GM18868 (cell line): Measurements from ENCODE around the gene MCM5.
"Not testable (repeated sequence)": the region's sequence is repeated elsewhere in the genome, so short reads cannot be mapped to it uniquely, and the experiment has no call there.

ENCODE experiments used
- ATAC-seq: cut with Tn5 transposase; IDR thresholded peaks from one replicate; pipeline ENCODE4 v1.9.1; 2021; ENCODE audit warnings: mild to moderate bottlenecking, moderate library complexity; ENCODE audit not compliant: unreplicated experiment

Gene MCM5

DNA sequence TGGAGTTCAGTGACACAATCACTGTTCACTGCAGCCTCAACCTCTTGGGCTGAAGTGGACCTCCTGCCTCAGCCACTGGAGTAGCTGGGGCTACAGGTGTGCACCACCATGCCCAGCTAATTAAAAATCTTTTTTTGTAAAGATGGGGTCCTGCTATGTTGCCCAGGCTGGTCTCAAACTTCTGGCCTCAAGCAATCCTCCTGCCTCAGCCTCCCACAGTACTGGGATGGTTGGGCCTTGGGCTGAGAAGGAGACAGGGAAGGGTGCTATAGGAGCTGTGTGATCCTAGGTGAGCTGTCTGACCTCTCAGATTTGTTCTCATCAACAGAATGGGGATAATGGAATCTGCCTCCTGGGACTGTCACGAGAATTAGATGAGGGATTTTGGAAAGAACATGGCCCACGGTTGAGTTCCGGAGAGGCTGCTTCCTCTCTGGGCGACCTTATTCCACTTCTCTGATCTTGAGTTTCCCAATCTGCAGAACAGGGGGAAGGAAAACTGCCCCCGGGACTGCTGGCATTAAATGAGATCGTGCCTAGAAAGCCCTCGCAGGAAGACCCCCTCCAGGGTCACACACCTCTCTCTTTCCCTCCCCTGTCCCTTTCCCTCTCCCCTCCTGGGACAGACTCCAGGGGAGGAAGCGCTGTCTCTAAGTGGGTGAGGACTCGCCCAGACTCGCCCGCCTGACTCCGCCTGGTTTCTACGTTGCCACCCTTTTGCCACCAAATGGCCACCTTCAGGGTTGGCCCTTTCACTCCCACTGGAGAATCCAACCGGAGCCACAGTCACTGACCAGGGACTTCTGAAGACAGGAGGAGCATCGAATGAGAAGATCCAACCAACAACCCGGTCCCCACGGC, 50.1 kb downstream of the MCM5 start:
- no peak for ATAC-seq

DNA sequence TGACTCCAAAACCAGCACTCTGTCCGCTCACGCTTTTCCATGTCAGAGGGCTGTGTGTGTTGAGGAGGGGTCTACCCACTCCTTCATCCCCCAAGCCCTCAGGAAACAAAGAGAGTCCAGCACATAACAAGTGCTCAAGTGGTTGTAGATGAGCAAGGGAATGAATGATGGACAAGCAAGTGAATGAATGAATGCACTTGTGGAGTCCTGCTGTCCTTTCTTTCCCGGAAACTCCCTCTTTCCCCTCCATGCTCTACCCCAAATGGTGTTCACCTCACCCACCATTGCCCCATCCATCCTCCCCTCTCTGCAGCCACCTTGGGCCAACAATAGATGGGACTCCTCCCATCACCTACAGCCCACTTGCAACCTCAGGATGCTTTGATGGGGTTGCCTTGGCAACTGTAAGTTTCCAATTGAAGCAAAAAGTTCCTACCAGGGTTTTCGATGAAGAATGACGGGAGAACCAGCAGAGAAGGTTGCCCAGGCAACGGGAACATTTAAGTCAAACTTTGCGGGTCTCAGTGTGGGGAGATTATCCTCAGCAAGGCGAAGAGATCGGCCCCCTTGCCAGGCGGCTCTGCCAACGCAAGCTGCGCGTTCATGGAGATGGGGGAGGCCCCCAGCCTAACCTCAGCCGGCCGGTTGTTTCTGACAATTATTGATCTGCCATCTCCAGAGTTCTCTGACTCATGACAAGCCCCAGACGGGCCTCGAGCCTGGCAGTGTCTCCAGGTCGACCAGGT, 51.1 kb downstream of the MCM5 start:
- no peak for ATAC-seq

DNA sequence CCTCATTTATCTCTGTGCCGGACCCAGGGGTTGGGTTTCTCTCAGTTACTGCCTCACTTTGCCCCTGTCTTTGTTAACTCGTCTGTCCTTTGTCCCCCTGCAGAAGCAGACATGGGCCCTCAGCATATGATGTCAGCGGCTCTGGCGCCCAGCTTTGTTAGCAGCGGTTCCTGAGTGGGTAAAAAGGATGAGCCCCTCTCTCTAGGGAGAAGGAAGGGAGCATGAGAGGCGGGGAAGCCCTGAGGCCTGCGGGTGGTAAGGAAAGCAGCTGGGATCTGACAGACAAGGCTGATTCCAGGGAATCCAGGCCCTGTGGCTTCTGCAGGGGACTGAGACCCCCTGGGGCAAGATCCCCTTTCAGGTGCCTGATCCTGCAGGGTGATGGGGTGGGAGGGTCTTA, 51.7 kb downstream of the MCM5 start:
- ATAC-seq, result no peak

DNA sequence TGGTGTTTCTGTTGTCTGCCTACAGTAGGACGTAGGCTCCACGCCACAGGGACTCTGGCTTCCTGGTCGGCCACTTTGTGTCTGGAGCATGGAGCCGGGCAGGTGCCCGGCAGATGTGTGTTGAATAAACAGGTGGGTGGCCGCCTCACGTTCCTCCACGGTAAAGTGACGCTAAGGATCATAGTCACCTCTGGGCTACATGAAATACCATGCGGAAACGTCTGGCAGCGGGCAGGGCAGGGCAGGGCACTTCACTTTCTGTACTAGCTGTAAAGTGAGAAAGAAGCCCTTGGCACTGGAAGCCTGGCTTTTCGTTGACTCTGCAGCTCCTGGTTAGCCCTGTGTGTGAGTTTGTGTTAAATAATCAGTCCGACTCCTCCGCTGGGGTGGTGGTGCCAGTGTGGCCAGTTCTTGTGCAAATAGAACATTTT, 52.4 kb downstream of the MCM5 start:
- ATAC-seq, result no peak

DNA sequence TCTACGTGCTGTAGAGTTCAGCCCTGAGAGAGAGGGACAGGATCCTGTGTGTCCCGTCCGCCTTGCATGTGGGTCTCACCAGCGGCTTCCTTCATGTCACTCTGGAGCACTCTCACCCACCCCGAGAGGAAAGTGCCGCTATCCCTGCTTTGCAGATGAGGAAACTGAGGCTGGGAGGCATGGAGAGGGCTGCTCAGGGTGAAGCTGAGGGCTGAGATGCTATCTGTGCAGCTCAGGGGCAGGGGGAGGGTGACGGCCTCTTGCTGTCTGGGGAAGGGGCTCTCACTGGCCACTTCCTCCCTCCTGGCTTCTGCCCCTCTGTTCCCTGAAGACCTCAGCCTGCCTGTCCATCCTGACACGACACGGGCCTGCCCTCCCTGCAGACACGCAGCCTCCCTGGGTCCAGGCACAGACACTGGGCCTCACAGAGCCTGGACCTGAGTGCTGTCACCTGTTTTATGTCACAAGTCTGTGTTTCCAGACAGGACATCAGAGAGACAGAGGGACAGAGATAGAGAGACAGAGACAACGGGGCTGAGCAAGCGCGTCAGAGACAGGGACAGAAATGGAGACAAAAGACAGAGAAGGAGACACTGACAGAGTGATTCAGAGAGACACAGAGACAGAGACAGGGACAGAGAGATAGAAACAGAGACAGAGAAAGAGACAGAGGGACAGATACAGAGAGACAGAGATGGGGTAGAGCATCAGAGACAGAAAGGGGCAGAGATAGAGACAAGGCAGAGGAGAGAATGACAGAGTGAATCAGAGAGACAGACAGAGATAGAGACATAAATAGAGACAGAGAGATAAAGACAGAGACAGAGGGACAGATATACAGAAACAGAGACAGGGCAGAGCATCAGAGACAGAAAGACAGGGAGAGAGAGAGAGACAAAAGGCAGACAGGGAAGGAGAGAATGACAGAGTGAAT, 53.1 kb downstream of the MCM5 start:
- no peak for ATAC-seq

DNA sequence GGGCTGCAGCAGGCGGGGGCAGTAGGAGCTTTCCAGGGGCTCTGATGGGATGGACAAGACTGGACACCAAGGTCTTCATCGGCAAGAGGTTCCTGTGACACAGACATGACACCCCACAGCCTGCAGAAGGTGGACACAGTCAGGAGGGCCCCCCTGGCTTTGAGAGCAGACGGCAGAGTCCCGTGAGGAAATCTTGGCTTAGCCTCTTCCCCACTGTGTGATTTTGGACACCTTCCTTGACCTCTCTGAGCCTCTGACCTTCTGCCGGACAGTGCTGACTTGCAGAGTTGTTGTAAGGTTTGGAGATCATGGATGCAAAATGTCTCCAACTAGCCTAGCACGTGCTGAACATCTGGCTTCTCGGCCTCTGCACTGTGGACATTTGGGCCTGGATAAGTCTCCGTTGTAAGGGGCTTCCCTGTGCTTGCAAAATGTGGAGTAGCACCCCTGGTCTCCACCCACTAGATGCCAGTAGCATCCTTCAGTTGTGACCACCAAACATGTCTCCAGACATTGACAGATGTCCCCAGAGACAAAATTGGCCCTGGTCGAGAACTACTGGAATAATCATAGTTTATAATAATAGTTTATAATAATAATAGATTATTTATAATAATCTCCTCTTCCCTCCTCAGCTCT, 54.6 kb downstream of the MCM5 start:
- no peak for ATAC-seq

DNA sequence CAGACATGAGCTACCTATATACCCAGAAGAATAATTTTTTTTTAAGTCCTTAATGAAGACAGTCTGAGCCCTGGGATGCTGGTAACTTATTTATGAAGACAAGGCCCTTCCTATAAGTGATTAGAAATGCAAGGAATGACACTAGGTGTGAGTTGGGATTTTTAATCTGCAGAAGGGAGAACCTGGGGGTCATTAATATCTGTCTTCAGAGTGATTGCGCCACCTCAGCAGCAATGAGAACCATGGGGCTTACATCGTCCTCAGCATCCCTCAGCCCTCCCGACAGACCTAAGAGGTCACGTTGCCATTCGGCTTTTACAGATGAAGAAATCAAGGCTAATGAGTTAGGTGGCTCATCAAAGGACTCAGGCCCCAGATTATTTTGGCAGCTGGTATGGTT, 55.6 kb downstream of the MCM5 start:
- no peak for ATAC-seq

DNA sequence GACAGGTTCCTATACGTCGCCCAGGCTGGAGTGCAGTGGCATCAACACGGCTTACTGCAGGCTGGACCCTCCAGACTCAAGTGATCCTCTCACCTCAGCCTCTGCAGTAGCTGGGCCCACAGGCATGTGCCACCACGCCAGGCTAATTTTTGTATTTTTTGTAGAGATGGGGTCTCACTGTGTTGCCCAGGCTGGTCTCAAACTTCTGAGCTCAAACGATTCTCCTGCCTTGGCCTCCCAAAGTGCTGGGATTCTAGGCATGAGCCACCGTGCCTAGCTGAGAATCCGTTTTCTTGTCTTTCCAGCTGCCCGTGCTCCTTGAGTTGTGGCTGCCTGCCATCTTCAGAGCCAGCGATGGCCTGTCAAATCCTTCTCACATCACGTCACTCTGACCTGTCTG, 56.8 kb downstream of the MCM5 start:
- ATAC-seq, result no peak

DNA sequence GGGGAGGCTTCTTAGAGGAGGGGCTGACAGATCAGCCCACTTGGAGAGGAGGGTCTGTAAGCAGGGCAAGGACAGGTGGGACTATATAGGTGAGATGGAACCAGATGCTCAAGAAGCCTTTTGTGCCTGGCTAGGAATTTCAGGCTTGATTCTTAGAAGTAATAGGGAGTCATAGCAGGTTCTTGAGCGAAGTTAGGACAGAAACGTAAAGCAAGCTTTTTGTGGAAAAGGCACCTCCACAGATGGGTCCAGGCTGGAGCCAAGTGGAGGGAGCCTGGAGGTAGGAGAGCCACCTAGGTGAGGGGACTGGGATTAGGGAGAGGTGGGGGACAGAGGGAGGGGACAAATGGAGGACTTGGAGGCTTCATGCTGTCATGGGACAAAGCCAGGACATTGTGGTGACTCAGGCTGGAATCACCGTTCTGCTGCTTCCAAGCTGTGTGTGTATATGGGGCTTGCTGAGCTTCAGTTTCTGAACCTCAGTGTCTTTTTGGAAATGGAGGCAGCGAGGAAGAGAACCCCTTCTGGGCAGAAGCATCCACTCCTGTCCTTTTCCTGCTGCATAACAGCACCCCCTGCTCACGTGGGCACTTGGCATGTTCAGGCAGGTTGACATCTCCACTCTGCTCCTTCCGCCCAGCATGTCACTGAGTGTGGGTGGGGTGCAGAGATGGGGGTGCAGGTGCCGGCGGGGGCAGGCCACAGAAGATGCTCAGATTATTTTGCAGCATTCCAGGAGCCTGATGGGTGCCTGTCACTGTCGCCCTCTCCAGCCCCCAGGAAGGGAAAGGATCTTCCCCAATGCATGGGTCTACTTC, 58.0 kb downstream of the MCM5 start:
- ATAC-seq, result no peak

DNA sequence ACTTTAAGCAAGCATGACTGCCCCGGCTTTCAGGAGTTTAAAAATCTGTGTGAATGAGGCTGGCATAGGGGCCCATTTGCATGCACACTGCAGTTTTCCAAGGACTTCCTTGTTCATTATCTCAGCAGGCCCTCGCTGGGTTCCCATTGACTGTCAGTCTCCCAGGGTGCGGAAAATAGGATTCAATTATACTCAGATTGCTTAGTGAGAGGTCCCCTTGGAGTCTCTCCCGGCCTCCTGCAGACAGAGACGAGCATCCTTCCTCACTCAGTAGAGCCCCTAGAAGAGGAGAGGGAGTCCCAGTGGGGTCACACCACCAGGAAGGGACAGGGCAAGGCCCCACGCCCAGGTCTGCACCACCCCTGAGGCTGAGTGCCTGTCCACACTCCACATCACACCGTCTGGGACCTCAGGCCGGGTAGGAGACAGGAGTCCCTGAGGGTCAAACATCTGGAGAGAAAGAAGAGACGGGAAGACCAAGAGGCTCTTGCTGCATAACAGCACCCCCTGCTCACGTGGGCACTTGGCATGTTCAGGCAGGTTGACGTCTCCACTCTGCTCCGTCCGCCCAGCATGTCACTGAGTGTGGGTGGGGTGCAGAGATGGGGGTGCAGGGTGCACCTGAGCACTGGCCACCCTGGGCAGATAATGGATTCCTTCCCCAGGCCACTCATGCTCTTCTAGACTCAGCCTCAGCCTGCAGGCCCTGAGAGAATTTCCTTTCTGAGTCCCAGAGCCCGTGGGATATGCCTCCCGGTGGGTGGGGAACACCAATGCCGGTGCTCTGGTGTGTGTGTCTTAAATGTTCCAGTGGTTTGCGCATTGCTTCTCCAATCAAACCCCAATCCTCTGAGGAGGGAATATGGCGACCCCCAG, 58.8 kb downstream of the MCM5 start:
- no peak for ATAC-seq

DNA sequence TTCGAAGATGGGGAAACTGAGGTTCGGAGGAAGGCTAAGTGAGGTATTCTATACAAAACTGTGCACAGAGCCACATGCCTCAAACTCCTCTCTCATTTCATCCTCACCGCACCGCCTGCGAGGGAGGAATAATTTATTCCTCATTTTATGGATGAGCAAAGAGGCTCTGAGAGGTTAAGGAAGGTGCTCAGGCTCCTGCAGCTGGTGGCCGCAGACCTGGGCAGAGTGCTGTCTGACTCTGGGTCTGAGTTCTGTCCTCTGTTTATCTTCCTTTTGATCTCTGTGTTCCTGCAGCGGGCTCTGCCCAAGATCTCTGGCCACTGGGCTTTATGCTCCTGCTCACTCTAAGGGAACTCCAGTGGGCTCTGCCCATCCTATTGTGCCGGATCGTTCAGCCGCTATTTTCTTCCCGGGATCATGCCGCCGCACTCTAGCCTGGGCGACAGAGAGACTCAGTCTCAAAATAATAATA, 59.5 kb downstream of the MCM5 start:
- no peak for ATAC-seq

DNA sequence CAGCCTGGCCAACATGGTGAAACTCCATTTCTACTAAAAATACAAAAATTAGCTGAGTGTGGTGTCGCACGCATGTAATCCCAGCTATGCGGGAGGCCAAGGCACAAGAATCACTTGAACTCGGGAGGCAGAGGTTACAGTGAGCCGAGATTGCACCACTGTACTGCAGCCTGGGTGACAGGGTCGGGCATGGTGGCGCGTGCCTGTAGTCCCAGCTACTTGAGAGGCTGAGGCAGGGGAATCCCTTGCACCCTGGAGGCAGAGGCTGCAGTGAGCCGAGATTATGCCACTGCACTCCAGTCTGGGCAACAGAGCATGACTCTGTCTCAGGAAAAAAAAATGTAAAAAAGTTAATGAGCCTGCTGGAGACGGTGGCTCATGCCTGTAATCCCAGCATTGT, 60.0 kb downstream of the MCM5 start:
- not testable (repeated sequence) for ATAC-seq

DNA sequence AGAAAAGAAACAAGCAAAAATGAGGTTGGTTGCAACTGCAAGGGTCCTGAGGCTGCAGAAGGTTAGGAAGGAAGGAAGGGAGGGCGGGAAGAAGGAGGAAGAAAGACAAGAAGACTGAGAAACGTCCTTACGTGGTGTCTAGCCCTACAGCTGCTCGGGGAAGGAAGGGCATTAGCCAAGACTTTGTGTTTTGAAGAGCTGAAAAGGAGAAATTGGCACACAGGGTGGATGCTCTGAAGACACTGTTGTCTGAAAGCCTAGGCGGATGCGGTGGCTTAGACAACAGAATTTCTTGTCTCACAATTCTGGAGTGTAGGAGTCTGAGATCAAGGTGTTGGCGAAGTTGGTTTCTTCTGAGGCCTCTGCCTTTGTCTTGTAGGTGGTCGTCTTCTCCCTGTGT, 60.7 kb downstream of the MCM5 start:
- no peak for ATAC-seq

DNA sequence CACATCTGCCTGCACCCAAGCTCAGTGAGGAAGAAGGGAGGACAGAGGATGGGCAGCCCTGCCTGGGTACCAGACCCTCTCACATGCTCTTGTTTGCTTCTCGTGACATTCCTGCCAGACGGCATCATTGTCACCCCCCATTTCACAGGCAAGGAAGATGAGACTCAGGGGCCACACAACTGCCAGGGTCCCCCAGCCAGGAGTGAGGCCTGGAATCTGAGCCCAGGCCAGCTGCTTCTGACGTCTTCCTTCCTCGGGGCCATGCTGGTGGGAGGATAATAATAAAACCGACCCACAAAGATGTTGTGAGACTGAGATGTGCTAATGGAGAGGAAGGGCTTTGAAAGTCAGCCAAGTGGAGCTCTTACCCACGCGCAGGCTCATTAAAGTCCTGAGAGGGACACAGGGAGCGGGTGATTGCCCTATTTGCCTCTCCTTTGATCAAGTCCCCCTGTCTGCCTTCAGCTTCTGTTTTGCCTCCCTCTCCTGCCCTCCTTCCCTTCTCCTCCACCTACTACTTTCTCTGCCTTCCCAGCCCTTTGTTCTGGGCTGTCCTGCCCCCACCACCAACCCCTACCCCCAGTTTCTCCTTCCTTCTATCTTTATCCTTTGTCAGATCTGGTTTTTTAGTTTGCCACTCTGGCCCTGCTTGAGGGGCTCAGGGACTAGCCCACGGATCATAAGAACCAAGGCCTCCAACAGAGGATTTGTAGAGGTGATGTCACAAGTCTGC, 62.7 kb downstream of the MCM5 start:
- no peak for ATAC-seq

DNA sequence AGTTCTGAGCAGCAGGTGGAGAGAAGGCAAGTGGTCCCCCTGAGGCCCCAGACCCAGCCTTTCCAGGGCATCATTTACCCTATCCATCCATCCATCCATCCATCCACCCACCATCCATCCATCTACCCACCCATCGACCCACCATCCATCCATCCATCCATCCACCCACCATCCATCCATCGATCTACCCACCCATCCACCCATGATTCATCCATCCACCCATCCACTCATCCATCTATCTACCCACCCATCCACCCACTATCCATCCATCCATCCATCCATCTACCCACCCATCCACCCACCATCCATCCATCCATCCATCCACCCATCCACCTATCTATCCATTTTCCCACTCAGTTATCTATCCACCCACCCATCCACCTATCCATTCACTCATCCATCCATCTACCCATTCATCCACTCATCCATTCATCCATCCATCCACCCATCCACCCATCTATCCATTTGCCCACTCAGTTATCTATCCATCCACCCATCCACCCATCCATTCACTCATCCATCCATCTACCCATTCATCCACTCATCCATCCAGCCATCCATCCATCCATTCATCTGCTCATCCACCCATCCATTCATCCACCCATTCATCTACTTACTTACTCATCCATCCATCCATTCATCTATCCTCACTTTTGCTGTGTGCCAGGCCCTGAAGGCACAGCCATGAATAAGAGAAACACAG, 63.4 kb downstream of the MCM5 start:
- no peak for ATAC-seq

DNA sequence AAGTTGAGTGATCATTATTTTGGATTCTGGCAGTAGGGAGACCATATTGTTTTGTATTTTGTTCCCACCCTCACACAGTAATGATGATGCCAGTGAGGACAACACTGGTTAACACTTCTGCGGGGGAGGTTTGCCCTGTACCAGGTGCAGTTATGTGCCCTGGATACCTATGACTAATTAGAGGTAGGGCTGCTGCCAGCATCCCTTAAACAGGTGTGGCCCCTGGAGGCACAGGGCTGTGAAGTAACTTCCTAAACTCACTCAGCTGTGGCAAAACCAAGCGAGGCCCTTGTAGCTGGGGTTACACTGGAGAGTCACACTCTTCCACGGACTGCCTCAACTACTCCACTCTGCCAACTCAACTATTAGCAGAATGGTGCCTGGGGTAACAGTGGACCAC, 64.5 kb downstream of the MCM5 start:
- no peak for ATAC-seq

DNA sequence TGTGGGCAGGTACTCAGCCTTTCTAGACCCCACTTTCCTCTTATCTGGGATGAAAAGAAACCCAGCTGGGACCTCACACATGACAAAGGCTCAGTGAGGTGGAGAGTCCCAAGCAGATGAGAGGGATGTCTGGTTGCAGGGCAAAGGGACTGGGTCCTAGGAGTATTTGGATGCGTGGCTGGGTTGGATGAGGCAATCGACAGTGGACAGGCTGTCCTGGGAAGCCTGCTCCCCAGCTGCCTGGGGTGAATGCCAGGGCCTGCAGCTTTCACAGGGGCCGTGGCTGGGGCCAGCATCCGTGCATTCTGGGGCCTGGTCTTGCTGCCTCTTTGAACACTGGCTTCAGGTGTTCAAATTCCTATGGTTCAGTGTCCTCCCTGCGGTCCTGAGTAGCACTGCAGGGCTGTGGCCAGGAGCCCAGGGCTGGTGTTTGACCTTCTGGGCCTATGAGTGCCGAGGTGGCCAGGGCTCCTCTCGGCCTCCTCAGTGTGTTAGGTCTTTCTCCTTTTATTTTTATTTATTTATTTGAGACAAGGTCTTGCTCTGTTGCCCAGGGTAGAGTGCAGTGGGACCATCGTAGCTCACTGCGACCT, 65.3 kb downstream of the MCM5 start:
- no peak for ATAC-seq
